ENCODE measurements around the gene WNK2. TPM values are rescaled to one million over a fixed set of nuclear protein-coding genes. Genes with fewer than 3 reads are reported as not detected.
"Not testable (repeated sequence)": the region's sequence is repeated elsewhere in the genome, so short reads cannot be mapped to it uniquely, and the experiment has no call there.

Gene WNK2
- total RNA-seq, 1 donor from 2014 or later, result 0.06 TPM

DNA sequence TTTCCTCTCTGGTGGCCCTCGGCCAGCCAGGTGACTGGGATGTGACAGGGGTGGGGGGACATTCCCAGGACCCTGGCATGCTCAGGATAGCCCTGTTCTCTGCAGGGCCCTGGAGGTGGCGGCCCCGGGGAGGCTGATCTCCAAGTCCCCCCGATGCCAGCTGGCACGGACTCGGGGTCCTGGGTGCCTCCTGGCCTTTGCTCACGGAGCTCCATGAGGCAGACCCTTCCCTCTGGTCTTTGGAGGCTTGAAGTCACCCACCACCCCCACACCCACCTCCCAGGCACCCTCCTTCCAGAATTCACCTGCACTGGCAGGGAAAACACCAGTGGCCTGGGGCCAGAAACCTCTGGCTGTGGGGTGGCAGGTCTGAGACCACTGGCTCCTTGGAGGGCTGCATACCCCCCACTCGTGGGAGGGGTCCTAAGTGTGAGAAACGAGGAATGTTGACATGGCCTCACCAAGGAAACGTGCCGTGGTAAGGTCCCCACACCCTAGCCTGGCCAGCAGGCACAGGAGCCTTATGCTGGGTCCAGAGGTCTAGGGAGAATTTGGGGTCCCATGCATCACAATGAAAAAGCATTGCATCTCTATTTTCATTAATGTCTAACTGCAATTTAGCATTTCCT is 136.8 kb downstream of the WNK2 start:
- no peak for DNase-seq (ENCODE audit: extremely low read depth, low read depth, low spot score)

DNA sequence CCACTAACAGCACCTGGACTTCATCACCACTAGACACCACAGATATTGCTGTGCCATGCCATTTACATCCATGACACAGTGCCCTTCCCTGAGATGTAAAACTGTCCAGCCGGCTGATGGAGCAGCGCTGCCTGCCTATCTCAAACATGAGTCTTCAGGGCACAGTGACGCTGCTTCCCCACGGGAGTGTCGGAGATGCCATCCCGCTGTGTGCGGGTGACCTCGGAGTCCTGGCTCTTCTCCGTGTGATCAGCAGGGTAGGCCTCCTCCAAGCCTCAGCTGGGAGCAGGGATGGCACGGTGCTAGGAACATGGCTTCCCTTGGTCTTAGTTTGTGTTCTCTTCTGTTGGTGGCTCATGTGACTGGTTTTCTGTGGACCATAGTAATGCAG is 137.3 kb downstream of the WNK2 start:
- no peak for DNase-seq (ENCODE audit: extremely low read depth, low read depth, low spot score)

DNA sequence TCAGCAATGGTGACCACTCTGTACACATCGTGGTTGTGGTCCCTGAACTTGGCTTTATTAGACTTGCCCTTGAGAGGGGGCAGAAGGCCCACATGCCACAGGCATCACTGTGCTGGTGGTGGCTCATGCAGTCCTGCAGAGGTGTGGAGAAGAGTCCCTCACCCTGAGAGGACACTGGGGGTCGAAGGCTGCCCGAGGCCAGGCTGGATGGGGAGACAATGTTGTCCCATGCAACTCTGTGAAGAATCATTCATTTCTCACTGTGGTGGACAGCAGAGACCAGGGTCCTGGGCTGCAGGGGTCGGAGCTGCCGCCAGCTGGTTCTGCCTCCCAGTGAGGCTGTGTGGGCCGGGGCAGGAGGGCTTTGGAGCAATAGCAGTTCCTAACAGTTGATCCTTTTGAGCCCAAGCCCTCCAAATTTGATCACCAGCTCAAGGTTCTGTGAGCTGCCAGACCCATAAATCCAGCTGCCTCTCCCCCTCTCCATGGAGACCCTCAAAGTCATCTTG is 139.6 kb downstream of the WNK2 start:
- DNase-seq (ENCODE audit: extremely low read depth, low read depth, low spot score), result not testable (repeated sequence)

DNA sequence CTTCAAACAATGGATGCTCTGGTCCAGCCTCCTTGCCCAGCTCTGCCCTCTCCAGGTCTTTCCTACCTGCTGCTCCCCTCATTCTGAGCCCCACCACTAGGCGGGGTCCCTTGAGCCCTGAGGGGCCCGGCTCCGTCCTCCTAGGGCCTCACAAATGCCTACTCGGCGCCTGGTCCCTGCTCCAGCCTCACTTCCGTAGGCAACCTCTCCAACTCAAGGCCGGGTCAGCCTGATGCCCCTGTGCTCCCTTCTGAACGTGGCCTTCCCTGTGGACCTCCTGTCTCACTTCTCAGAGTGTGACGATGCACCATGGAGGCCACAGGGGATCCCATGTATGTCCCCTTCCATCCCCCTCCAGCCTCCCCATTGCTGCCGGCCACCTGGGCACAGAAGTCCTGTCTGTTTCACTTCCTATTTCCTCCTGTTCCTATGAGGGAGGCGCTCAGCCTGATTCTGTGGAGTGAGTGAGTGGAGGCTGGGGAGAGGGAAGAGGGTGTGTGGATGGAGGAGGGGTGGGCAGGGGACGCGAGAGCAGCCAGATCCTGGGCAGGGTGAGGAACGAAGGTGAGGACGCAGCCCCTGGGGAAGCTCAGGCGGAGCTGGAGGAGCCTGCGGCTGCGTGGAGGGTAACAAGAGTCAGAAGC is 140.4 kb downstream of the WNK2 start:
- DNase-seq (ENCODE audit: extremely low read depth, low read depth, low spot score), result no peak

DNA sequence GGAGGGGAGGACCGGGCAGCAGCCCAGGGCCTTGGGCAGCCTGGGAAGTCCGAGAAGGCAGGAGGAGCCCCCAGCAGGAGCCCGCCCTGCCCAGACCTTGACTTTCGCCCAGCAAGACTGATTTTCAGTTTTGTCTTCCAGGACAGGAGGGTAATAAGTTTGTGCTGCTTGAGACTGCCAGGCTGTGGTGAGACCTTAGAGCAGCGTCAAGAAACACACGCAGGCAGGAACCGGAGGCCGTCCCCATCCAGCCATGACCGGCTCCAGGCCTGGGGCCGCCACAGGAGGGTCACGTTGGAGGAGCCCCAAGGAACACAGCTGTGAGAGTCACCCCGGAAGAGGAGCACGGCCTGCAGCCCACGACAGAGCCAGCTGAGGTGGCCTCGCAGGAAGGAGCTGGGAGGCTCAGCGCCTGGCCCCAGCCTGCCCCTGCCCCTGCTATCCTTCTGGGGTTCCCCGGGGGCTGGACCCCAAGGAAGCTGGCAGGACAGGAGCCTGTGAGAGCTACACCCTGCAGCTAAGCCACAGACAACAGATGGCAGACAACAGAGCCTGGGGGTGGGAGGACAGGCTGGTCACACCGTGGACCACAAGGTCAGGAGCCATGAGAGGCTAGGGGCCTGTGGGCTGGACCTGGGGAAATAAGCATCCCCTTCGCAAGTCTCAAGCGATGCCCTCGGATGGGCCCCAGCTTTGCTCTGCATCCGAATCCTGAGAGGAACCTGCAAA is 141.5 kb downstream of the WNK2 start:
- DNase-seq (ENCODE audit: extremely low read depth, low read depth, low spot score), result no peak

DNA sequence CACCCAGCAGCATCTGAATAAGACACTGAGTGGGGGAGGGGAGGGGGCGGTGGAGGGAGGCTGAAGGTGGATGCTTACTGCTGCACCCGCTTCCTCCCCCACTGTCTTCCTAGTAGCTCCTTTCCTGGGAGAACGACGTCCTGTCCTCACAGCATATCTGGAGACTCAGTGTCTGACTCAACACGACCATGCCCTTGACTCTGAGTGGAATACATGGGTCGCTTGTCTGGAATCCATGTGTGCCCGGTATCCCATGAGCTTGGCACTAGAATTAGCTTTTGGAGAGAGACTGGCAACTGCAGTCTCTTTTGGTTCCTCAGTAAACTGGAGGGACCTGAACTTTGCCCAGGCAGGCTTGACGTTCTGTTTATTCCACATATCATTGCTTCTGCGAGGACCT is 142.1 kb downstream of the WNK2 start:
- DNase-seq (ENCODE audit: extremely low read depth, low read depth, low spot score), result no peak

DNA sequence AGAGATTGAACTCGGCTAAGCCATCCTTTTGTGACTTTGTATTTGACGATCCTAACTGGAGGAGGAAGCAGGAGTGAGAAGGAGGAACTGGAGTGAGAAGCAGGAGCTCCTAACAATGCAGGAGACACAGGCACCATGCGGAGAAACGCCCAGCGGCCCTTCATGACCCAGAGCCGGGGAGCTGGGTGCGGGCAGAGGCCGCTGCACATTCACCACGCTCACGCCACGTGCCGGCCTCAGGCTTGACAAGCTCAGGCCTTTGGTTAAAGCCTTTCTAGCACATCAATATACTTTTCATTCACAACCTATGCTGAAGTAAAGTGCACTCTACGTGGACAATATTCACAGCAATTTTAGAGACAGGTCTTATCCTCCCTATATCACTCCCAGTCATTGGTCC is 142.7 kb downstream of the WNK2 start:
- no peak for DNase-seq (ENCODE audit: extremely low read depth, low read depth, low spot score)

DNA sequence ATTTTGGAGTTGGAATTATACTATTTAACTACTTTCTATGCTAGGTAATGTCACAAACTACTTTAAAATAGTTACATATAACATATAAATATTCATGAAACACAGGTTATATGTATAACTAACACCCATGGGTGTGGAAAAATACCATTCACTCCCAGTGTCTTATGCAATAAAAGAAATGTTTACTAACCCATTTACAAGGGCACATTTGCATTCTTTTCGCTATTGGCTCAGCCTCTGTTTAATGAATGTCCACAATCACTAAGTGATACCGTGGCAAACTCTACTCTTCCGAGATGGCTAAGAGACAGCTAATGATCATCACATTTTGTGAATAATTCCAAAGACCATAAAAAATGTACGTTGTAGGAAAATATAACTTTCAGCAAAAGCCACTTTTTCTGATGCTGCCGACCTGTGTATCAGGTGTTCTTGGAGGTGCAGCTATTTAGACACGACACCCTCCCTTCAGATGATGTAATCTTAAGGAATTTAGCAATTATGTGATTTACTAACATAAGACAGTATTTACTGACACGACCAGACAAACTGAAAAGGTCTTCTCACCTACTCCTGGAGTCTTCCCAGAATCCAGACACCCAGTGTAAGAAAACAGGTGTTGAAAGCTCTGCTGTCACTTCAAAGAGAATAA is 145.8 kb downstream of the WNK2 start:
- DNase-seq (ENCODE audit: extremely low read depth, low read depth, low spot score), result no peak

DNA sequence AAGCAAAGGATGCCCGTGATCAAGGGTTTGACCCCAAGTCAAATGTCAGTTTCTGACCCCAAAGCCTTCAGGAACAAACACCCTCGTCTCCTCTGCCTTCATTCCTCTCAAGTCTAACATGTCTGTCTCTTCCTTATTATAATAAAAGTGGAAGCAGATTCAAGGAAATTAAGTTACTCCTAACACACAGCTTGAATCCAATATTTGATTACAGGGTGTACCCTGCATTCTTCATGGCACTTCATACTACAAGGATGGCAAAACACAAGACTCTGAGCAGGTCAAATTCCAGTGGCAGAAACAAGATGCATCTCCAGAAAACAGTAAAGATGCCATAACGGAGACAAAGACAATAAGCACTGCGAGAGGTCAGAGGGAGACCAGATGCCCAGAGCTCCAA is 148.4 kb downstream of the WNK2 start:
- no peak for DNase-seq (ENCODE audit: extremely low read depth, low read depth, low spot score)

DNA sequence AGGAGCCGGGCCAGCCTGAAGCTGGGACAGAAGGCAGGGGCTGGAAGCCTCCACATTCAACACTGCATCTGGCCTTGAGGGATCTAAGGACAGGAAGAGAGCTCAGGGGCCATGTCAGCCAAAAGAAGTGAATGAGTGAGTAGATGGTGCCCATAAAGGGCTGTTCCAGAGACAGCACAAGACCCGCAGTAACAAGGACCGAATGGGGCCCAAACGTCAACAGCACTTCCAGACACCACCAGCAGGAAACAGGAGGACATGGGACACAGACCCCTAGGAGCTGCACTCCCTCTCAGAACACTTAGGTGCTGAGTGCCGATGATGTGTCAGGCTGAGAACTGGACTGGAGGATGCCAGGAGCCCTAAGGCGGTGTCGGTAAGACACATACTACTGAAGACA is 152.8 kb downstream of the WNK2 start:
- DNase-seq (ENCODE audit: extremely low read depth, low read depth, low spot score), result no peak

DNA sequence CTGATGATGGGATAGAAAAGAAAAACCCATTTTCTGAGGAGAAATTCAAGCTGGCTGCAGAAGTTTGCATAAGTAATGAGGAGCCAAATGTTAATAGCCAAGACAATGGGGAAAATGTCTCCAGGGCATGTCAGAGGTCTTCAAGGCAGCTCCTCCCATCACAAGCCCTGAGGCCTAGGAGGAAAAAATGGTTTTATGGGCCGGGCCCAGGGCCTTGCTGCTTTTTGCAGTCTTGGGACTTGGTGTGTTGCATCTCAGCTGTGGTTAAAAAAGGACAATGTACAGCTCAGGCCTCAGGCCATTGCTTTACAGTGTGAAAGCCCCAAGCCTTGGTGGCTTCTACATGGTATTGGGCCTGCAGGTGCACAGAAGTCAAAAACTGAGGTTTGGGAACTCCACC is 154.3 kb downstream of the WNK2 start:
- DNase-seq (ENCODE audit: extremely low read depth, low read depth, low spot score), result not testable (repeated sequence)

DNA sequence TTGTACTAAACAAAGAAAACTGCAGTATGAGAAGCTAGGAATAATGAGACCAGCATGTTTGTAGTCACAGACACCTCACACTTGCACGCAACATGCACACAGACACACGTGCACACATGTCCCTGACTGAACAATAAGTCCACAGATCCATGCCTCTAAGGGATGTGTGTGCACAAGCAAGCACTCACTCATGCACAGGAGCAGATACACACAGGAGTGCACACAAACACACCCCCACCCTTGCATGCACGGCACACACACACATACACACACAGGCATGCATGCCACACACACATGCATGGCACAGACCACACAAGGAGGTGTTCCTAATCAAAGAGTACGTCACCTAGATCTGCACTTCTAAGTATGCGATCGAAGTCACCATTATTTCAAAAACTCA is 156.2 kb downstream of the WNK2 start:
- DNase-seq (ENCODE audit: extremely low read depth, low read depth, low spot score), result no peak

DNA sequence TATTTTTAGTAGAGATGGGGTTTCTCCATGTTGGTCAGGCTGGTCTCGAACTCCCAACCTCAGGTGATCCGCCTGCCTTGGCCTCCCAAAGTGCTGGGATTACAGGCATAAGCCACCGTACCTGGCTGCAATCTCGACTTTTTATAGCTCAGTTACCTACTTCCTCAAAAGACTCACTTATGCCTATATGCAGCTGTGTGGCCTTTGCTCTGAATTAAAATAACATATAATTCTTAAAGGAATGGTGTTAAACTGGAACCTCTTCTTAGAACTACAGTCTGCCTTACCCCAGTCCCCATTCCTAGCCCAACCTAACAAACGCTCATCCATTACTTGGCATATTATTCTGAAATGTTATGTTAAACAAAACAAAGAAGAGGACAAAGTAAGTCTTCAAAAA is 157.9 kb downstream of the WNK2 start:
- not testable (repeated sequence) for DNase-seq (ENCODE audit: extremely low read depth, low read depth, low spot score)

DNA sequence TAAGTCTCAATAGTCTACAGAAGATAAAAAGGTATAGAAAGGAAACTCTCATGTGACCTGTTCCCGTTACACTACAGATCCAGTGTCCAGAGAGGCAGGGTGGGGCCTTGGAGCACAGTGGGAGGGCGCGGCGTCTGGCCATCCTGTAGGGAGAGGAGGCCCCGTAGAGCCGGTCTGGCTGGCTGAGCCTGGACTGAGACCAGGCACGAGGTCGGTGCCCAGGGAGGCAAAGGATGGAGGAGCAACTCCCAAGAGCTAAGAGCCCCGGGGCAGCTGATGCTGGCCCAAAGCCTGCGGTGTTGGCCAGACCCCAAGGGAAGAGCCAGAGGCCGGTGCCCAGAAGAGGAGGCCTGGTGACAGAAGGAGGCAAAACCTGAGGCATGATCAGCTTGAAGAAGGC is 158.5 kb downstream of the WNK2 start:
- not testable (repeated sequence) for DNase-seq (ENCODE audit: extremely low read depth, low read depth, low spot score)

DNA sequence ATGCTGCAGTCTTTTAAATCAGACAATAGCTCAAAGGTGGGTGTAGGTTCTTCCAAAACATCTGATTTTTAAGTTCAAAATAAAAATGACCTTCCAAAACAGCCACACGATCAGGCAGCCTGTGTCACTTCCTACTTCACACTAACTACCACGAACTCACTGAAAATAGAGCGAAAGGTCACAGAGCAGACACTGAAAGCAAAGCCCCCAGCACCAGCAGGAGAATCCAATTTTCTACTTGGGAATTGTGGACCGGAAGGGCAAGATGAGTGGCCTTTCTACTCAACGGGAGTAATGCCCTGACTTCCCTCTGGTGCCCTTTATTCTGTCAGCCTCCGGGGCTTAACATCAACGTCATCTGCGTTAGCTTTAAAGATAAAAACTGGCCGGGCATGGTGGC is 159.7 kb downstream of the WNK2 start:
- no peak for DNase-seq (ENCODE audit: extremely low read depth, low read depth, low spot score)

DNA sequence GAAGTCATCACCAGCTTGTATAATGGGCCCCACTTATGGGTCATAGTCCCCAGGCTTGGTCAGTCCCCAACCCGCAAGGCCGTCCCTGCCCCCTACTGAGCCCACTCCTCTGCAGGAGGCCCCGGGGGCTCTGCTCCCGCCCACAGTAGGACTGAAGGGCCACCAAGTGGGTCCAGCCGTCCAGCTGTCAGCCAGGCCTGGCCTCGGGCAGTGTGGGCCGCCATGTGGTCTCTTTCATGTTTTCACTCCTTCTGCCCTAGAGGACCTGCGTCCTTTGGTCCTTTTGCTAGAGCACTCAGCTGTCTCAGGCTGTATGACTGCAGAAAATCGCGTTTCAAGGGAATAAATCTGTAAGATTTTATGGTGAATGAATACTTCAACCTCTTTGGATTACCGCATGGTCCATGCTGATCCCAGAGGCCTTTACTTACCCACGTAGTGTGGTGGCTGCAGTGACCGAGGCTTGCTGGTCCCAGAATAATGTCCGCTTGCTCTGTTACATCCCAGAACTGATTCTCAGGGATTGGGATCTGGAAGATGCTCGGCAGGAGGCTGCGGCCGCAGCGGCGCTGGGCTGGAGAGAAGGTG is 161.8 kb downstream of the WNK2 start:
- no peak for DNase-seq (ENCODE audit: extremely low read depth, low read depth, low spot score)

DNA sequence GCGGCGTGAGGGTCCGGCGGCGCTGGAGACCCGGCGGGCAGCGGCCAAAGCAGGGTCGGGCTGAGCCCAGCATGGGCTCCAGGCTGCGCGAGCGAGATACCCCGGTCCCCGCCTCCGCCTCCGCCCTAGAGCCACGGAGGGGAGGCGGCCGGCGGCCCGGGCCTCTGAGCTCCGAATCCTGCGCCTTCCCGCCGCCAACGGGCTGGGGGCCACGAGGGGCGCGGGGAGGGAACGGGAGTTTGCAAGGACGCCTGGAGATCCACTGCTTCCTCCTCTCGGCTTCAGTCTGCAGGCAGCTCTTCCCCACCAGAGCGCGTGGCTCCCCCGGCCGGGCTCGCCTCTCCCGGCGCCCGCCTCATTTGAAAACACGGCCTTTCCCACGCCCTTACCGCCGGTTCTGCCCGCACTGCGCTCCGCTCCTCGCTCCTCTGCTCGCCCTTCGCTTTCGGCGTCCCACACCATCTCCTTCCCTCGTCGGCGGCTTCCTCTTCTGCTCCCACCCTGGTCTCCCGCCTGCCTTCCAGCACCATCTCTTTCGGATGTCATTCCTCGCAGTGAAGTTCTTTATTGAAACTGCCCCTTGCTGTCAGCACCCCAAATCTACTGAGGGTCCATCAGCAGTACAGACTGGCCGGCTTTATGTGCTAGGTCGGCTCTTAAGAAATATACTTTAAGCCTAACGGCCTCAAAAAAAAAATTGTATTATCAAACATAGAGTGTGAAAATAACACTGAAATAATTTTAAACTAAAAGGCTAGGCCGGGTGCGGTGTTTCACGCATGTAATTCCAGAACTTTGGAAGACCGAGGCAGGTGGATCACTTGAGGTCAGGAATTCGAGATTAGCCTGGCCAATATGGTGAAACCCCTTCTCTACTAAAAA is 162.5 kb downstream of the WNK2 start:
- DNase-seq (ENCODE audit: extremely low read depth, low read depth, low spot score), result no peak

DNA sequence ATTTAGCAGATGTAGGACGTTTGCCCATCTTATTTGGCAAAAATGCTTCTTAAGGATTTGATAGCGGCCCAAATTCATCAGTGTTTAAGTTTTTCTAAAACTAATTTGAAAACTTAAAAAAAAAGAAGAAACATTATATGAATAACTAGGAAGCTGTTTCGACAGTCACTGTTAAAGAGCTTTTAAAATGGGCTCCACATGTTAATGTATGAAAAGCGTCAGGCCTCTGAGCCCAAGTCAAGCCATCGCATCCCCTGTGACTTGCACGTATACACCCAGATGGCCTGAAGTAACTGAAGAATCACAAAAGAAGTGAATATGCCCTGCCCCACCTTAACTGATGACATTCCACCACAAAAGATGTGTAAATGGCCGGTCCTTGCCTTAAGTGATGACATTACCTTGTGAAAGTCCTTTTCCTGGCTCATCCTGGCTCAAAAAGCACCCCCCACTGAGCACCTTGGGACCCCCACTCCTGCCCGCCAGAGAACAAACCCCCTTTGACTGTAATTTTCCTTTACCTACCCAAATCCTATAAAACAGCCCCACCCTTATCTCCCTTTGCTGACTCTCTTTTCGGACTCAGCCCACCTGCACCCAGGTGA is 163.5 kb downstream of the WNK2 start:
- DNase-seq (ENCODE audit: extremely low read depth, low read depth, low spot score), result not testable (repeated sequence)

DNA sequence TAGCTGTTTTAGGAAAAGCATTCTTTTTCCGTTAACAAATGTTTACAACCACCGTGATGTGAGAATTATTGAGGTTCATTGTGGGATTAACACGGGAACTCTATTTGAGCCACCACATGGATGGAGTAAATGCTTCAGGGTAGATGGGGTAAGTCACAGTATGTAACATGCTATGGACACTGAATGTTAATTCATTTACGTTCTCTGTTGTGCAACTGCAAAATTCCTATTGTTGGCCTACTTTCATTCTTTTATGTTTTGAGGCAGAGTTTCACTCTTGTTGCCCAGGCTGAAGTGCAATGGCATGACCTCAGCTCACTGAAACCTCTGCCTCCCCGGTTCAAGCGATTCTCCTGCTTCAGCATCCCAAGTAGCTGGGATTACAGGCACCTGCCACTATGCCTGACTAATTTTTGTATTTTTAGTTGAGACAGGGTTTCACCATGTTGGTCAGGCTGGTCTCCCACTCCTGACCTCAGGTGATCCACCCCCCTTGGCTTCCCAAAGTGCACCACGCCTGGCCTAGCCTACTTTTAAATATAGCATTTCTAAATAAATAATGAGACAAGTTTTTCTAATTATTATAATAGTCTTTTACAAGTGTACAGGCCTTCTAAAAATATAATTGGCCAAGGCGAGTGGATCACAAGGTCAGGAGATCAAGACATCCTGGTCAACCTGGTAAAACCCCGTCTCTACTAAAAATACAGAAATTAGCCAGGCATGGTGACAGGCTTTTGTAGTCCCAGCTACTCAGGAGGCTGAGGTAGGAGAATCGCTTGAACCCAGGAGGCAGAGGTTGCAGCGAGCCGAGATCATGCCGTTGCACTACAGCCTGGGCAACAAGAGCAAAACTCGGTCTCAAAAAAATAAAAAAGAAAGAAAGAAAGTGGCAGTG is 169.7 kb downstream of the WNK2 start:
- not testable (repeated sequence) for DNase-seq (ENCODE audit: extremely low read depth, low read depth, low spot score)

All from glomerular endothelial cell (primary cell).